Spleen (tissue), 11 donors: ENCODE results near the gene PLEKHM2. TPM values are rescaled to one million over a fixed set of nuclear protein-coding genes. Genes with fewer than 3 reads are reported as not detected.

ENCODE experiments used
- DNase-seq: peaks from one replicate; pipeline ENCODE4 v3.0.0-alpha.2; 2020
- H3K27ac ChIP-seq, 8 donors: fragments of 200-600 bp; sonication (generic) in 7 of 8; 1 replicate in 4 of 8; 2 replicates in 4 of 8; pipeline versions ENCODE4 v1.5.0 to v1.8.0; 2016 to 2021; ENCODE audit warnings: inconsistent platforms in 4 of 8, mild to moderate bottlenecking in 4 of 8, moderate library complexity in 1 of 8
- H3K27me3 ChIP-seq, 7 donors: fragments of 200-600 bp; sonication (generic) in 6 of 7; replicated peaks in 1 of 7; 1 replicate in 4 of 7; 2 replicates in 3 of 7; pipeline versions ENCODE4 v1.5.0 to v1.8.0; 2016 to 2021; ENCODE audit warnings: inconsistent platforms in 3 of 7, mild to moderate bottlenecking in 1 of 7
- H3K36me3 ChIP-seq, 6 donors: fragments of 200-600 bp; sonication (generic) in 5 of 6; 1 replicate in 4 of 6; 2 replicates in 2 of 6; pipeline versions ENCODE4 v1.5.0 to v1.8.0; 2016 to 2021; ENCODE audit warnings: inconsistent platforms in 2 of 6
- H3K4me1 ChIP-seq, 6 donors: fragments of 200-600 bp; sonication (generic) in 5 of 6; 1 replicate in 3 of 6; 2 replicates in 3 of 6; pipeline versions ENCODE4 v1.5.0 to v1.8.0; 2016 to 2021; ENCODE audit warnings: inconsistent platforms in 3 of 6
- H3K4me3 ChIP-seq, 8 donors: fragments of 200-600 bp; sonication (generic) in 7 of 8; 1 replicate in 4 of 8; 2 replicates in 4 of 8; pipeline versions ENCODE4 v1.5.0 to v1.8.0; 2016 to 2021; ENCODE audit warnings: inconsistent platforms in 4 of 8, mild to moderate bottlenecking in 4 of 8, moderate library complexity in 2 of 8
- H3K9me3 ChIP-seq, 8 donors: fragments of 200-600 bp; sonication (generic) in 7 of 8; 1 replicate in 4 of 8; 2 replicates in 4 of 8; pipeline versions ENCODE4 v1.5.0 to v1.8.0; 2016 to 2021; ENCODE audit warnings: inconsistent platforms in 4 of 8
- CTCF ChIP-seq, 11 experiments: fragments of 200-600 bp in 7 of 11; fragments of 450-650 bp in 4 of 11; sonication (generic) in 4 of 11; IDR thresholded peaks in 8 of 11; conservative IDR thresholded peaks in 3 of 11; 1 replicate in 7 of 11; 2 replicates in 4 of 11; pipeline versions ENCODE4 v1.4.0 to v1.8.0; 2016 to 2021; ENCODE audit warnings: antibody characterized with exemption in 11 of 11, inconsistent platforms in 4 of 11, mild to moderate bottlenecking in 1 of 11
- POLR2A ChIP-seq, 3 donors: fragments of 450-650 bp; IDR thresholded peaks; one replicate each; pipeline ENCODE4 v1.5.1; 2017; ENCODE audit warnings: antibody characterized with exemption in 3 of 3, mild to moderate bottlenecking in 1 of 3
- POLR2AphosphoS5 ChIP-seq, 3 donors: sonication (generic); formaldehyde crosslinking; IDR thresholded peaks; one replicate each; pipeline ENCODE4 v1.5.1; 2017; ENCODE audit warnings: antibody characterized with exemption in 3 of 3
- WGBS, 5 donors: extraction: QIAGEN DNeasy Blood & Tissue Kit in 3 of 5; methylation state at CpG; one replicate each; pipeline versions ENCODE4 v1.1.5 to v1.1.7; 2013 to 2018; 5-methylcytosine and 5-hydroxymethylcytosine counted together
- intact Hi-C: fragments of 100-400 bp; cut with DNase I; formaldehyde crosslinking; loops from one replicate; pipeline ENCODE4 v1.15.0; 2023; ENCODE audit warnings: low total_unique reads
- polyA plus RNA-seq, 3 donors: library from polyadenylated mRNA; stranded (reverse); fragments of 200-250 nt; gene quantifications; one replicate each; pipeline ENCODE4 v1.2.1, GENCODE V29; 2013
- total RNA-seq, 7 donors: library from RNA; depleted of rRNA in 3 of 7; stranded (reverse); fragments of >200 nt in 3 of 7; fragmentation: NEBNext Ultra II Directional in 4 of 7; extraction: Animal tissue kit (Norgen Biotek cat#: 25700) in 4 of 7; gene quantifications; one replicate each; pipeline versions ENCODE4 v1.1.0 to v1.2.1, GENCODE V29; 2016 to 2021
- donor health status: healthy with polysubstance abuse.
- donor health status: DM: no; HTN: no; CAD: no; lungs with moderate emphysema.
- donor health status: DM: no; HTN: no; CAD: no.
- donor health status: Bipolar disorder and iron deficiency.
- donor health status: healthy.
- donor health status: DM: no; HTN: no; CAD: no.
- donor health status: DM: yes; HTN: yes; CAD: no.

Gene PLEKHM2
- total and polyA plus RNA-seq, 10 donors = 25.9 to 96.0 (median 60.6) TPM

GRCh38 chr1:15736892-15737261 is 52.8 kb downstream of the PLEKHM2 start:
- Histone ChIP-seq H3K27ac (no peak overlapping the region), H3K4me3 (no peak overlapping the region), H3K4me1 (peaks cover 0 to 28% (median 8%) of the 10 kb centered on the region in 6 donors), H3K9me3 (no peaks in the 10 kb centered on the region), H3K27me3 (no peaks in the 10 kb centered on the region), H3K36me3 (peaks cover 0 to 54% (median 33%) of the 10 kb centered on the region in 6 donors)
- TF ChIP-seq POLR2A (IDR thresholded peaks at IDR 0.05) = no peak
- no peak for TF ChIP-seq POLR2AphosphoS5 (IDR thresholded peaks at IDR 0.05)
- no peak for TF ChIP-seq CTCF (IDR thresholded peaks at IDR 0.05 in 8 of 11, conservative IDR thresholded peaks at IDR 0.05 in 3 of 11)
- WGBS, 5 donors = 55 to 85% (median 72%) methylated on average over 3 to 6 of the region's 6 CpGs
- DNase-seq = no peak
- intact Hi-C loops = no loop called here

GRCh38 chr1:15737324-15738319 is 53.5 kb downstream of the PLEKHM2 start:
- DNase-seq = no peak
- H3K4me3 ChIP-seq = no peak overlapping the region
- H3K36me3 ChIP-seq = peaks cover 0 to 47% (median 25%) of the 10 kb centered on the region in 6 donors
- no peaks in the 10 kb centered on the region for H3K27me3 ChIP-seq
- intact Hi-C loops = no loop called here
- peaks cover 0 to 28% (median 8%) of the 10 kb centered on the region in 6 donors for H3K4me1 ChIP-seq
- H3K9me3 ChIP-seq = no peaks in the 10 kb centered on the region
- WGBS, 5 donors = 85 to 92% (median 90%) methylated on average over 14 to 20 of the region's 20 CpGs
- TF ChIP-seq CTCF (IDR thresholded peaks at IDR 0.05 in 8 of 11, conservative IDR thresholded peaks at IDR 0.05 in 3 of 11) = no peak
- peak in 1 of 3 donors; percentile 56 for TF ChIP-seq POLR2AphosphoS5 (IDR thresholded peaks at IDR 0.05)
- no peak for TF ChIP-seq POLR2A (IDR thresholded peaks at IDR 0.05)
- H3K27ac ChIP-seq = peak overlapping the region in 1 of 8 donors; percentile 2

GRCh38 chr1:15738416-15739113 is 54.4 kb downstream of the PLEKHM2 start:
- no peak overlapping the region for H3K4me3 ChIP-seq
- peaks cover 0 to 37% (median 16%) of the 10 kb centered on the region in 6 donors for H3K36me3 ChIP-seq
- WGBS, 5 donors = 86 to 97% (median 89%) methylated on average over 7 to 15 of the region's 15 CpGs
- peak overlapping the region in 4 of 8 donors; percentile 8 to 37 (median 19) for H3K27ac ChIP-seq
- TF ChIP-seq POLR2A (IDR thresholded peaks at IDR 0.05) (no peak), POLR2AphosphoS5 (IDR thresholded peaks at IDR 0.05) (no peak), CTCF (IDR thresholded peaks at IDR 0.05 in 8 of 11, conservative IDR thresholded peaks at IDR 0.05 in 3 of 11) (no peak)
- no peaks in the 10 kb centered on the region for H3K9me3 ChIP-seq
- intact Hi-C loops = no loop called here
- H3K27me3 ChIP-seq = no peaks in the 10 kb centered on the region
- peaks cover 0 to 28% (median 8%) of the 10 kb centered on the region in 6 donors for H3K4me1 ChIP-seq
- no peak for DNase-seq
